OCI-LY1 (cell line): ENCODE results near the gene FAM131C.
A peak's percentile ranks its signal among the peaks of the same experiment; 100 is the strongest.

ENCODE experiments used
- H2AFZ ChIP-seq: fragments of 200-600 bp; sonication (generic), shearing (Covaris generic); 2 replicates; pipeline ENCODE4 v1.6.0; 2014; ENCODE audit warnings: antibody characterized with exemption, mild to moderate bottlenecking, low read length
- H3F3A ChIP-seq: fragments of 200-600 bp; sonication (generic), shearing (Covaris generic); 2 replicates; pipeline ENCODE4 v1.6.0; 2014; ENCODE audit warnings: mild to moderate bottlenecking, antibody characterized with exemption, low read length, moderate library complexity; ENCODE audit not compliant: insufficient read depth
- H3K27ac ChIP-seq: fragments of 200-600 bp; sonication (generic); 2 replicates; pipeline ENCODE4 v1.5.1; 2014; ENCODE audit warnings: low read length, mixed run types, mild to moderate bottlenecking, low read depth; ENCODE audit not compliant: poor library complexity, severe bottlenecking
- H3K27me3 ChIP-seq: fragments of 200-600 bp; sonication (generic); 2 replicates; pipeline ENCODE4 v1.6.0; 2014; ENCODE audit warnings: antibody characterized with exemption, mild to moderate bottlenecking, low read length, moderate library complexity; ENCODE audit not compliant: insufficient read depth
- H3K36me3 ChIP-seq: fragments of 200-600 bp; sonication (generic); 2 replicates; pipeline ENCODE4 v1.6.1; 2014; ENCODE audit warnings: mild to moderate bottlenecking, antibody characterized with exemption, low read length, moderate library complexity, mixed read lengths; ENCODE audit not compliant: insufficient read depth
- H3K4me1 ChIP-seq: fragments of 200-600 bp; sonication (generic); 2 replicates; pipeline ENCODE4 v1.5.1; 2014; ENCODE audit warnings: mild to moderate bottlenecking, low read length, moderate library complexity; ENCODE audit not compliant: insufficient read depth, severe bottlenecking
- H3K4me2 ChIP-seq: fragments of 200-600 bp; sonication (generic), shearing (Covaris generic); 2 replicates; pipeline ENCODE4 v1.6.1; 2014; ENCODE audit warnings: low read length
- H3K4me3 ChIP-seq: fragments of 200-600 bp; sonication (generic); 2 replicates; pipeline ENCODE4 v1.5.1; 2014; ENCODE audit warnings: low read length, low read depth, mild to moderate bottlenecking, mixed read lengths; ENCODE audit not compliant: poor library complexity, severe bottlenecking
- H3K79me2 ChIP-seq: fragments of 200-600 bp; shearing (Covaris generic); 2 replicates; pipeline ENCODE4 v1.6.1; 2016; ENCODE audit warnings: mixed run types, low read length, mixed read lengths; ENCODE audit not compliant: insufficient read depth
- H3K9ac ChIP-seq: fragments of 200-600 bp; sonication (generic), shearing (Covaris generic); 2 replicates; pipeline ENCODE4 v1.6.1; 2014; ENCODE audit warnings: mild to moderate bottlenecking, low read length, mixed read lengths
- H3K9me2 ChIP-seq: fragments of 200-600 bp; sonication (generic), shearing (Covaris generic); 2 replicates; pipeline ENCODE4 v1.6.1; 2014; ENCODE audit warnings: low read depth, mild to moderate bottlenecking, low read length, mixed read lengths
- H3K9me3 ChIP-seq: fragments of 200-600 bp; shearing (Covaris generic); 2 replicates; pipeline ENCODE4 v1.6.1; 2014; ENCODE audit warnings: low read length, mixed read lengths
- H4K20me1 ChIP-seq: fragments of 200-600 bp; sonication (generic), shearing (Covaris generic); 2 replicates; pipeline ENCODE4 v1.6.0; 2016; ENCODE audit warnings: mild to moderate bottlenecking, low read length; ENCODE audit not compliant: insufficient read depth
- EZH2 ChIP-seq: fragments of 200-600 bp; sonication (generic), shearing (Covaris generic); IDR thresholded peaks from 2 replicates; pipeline ENCODE4 v1.8.0; 2017; ENCODE audit warnings: borderline replicate concordance, mixed run types, mild to moderate bottlenecking, antibody characterized with exemption, low read length, moderate library complexity, mixed read lengths
- TF ChIP-seq, protein P1 (sequence below): fragments of 200-600 bp; sonication (generic), shearing (Covaris generic); IDR thresholded peaks from 2 replicates; pipeline ENCODE4 v1.5.1; 2017; ENCODE audit warnings: mild to moderate bottlenecking, antibody characterized with exemption, low read length, moderate library complexity, mixed read lengths

Gene FAM131C

DNA sequence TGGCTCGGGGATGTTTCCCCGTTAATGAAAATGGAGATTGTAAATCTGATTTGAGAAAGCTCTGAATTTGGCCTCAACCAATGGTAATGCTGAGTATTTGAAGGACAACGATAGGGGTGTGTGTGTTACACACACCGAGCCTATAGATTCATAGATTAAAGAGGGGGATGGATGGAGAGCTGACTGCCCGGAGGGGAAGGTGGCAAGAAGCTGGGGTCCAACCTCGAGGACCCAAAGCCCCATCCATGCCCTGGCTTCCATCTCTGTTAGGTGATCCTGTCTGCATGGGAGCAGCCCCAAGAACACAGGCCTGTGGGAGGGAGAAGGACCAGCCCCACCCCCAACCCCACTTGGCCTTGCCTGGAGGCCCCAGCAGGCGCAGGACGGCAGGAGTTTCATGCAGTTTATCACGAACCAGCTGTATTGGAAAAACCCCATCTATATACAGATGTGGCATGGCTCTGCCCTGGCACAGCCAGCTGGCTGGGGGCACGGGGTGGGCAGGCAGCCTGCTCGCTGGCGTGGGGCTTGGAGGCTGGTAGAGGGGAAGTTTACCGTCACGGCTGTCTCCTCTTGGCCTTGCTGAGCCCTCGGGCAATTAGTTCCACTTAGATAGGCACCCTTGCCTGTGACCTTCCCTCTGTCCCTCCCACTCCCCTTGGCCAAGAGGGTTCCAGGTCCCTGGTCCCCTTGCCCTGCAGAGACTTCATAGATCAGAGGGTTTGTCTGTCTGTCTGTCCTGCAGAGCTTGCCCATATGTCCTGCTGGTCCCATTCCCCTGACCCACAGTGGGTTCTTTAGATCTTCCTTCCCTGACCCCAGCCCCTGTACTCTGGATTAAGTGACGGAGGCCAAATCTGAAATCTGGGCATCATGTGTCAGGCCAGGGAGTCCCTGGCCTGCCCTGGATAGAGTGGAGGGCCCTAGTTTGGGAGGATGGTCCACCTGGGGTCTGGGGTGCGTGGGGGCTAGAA, 58.7 kb downstream of the FAM131C start:
- Histone ChIP-seq H3K4me2 (peak overlapping the region; percentile 33), H4K20me1 (no peaks in the 10 kb centered on the region), H3K9me2 (no peaks in the 10 kb centered on the region), H3K79me2 (no peaks in the 10 kb centered on the region), H3K4me3 (no peak overlapping the region), H3K9me3 (no peaks in the 10 kb centered on the region), H2AFZ (no peak overlapping the region), H3K9ac (no peak overlapping the region; the same call in 1 of the 2 replicates), H3F3A (no peaks in the 10 kb centered on the region), H3K36me3 (no peaks in the 10 kb centered on the region), H3K4me1 (peaks cover 24% of the 10 kb centered on the region), H3K27ac (no peak overlapping the region), H3K27me3 (peaks cover under 1% of the 10 kb centered on the region; the same call in 1 of the 2 replicates)
- no peak for TF ChIP-seq EZH2
- TF ChIP-seq, protein P1, sequence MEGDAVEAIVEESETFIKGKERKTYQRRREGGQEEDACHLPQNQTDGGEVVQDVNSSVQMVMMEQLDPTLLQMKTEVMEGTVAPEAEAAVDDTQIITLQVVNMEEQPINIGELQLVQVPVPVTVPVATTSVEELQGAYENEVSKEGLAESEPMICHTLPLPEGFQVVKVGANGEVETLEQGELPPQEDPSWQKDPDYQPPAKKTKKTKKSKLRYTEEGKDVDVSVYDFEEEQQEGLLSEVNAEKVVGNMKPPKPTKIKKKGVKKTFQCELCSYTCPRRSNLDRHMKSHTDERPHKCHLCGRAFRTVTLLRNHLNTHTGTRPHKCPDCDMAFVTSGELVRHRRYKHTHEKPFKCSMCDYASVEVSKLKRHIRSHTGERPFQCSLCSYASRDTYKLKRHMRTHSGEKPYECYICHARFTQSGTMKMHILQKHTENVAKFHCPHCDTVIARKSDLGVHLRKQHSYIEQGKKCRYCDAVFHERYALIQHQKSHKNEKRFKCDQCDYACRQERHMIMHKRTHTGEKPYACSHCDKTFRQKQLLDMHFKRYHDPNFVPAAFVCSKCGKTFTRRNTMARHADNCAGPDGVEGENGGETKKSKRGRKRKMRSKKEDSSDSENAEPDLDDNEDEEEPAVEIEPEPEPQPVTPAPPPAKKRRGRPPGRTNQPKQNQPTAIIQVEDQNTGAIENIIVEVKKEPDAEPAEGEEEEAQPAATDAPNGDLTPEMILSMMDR, result no peak

DNA sequence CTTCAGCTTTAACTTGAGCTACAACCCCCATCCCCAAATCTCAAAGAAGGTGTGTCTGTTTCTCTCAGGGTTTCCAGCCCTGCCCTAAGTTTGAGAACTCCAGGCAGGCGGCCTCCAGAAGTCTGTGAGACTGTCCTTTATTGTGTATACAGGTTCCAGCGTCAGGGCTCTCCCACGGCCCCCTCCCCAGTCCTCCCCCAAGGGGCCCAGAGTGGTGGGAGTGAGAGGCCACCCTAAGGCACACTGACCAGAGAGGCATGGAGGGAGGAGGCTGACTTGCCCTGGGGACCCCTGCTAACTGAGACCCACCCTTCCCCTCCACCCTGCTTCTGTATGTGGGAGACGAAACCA, 59.6 kb downstream of the FAM131C start:
- Histone ChIP-seq H2AFZ (no peak overlapping the region), H3K36me3 (no peaks in the 10 kb centered on the region), H3K4me3 (no peak overlapping the region), H3K79me2 (no peaks in the 10 kb centered on the region), H4K20me1 (no peaks in the 10 kb centered on the region), H3K9me3 (no peaks in the 10 kb centered on the region), H3K4me1 (peaks cover 24% of the 10 kb centered on the region), H3F3A (no peaks in the 10 kb centered on the region), H3K4me2 (no peak overlapping the region), H3K9me2 (no peaks in the 10 kb centered on the region), H3K27me3 (no peaks in the 10 kb centered on the region; the same call in 1 of the 2 replicates), H3K27ac (no peak overlapping the region), H3K9ac (no peak overlapping the region)
- no peak for TF ChIP-seq EZH2
- TF ChIP-seq, protein P1, result no peak

DNA sequence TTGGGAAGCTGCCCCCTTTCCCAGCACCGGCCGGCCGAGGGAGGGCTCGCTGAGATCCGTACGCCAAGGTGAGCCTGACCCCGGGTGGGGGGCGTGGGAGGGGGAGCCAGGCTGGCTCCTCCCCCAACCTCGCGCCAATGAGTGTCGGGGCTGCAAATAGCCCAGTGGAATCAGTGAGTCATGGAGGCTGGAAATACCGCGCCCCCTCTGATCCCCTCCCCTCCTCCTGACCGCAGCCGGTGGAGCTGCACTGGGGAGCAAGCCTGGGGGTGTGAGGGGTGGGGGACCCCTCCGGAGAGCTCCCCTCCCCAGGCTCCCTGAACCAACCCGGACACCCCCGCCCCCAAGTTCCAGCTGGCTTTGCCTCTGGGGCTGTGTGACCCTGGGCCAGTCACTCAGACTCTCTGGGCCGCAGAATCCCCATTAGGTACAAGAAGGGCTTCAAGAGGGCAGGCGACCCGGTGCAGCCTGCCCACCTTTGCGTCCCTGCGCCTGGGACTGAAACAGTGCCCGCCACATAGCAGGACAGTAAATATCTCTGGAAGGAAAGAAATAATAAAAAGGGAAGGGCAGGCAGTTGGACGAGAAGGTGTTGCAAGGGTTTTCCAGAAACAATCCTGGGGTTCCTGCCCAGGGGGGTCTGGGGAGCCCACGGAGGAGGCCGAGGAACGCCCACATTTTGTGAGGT, 60.1 kb downstream of the FAM131C start:
- Histone ChIP-seq H3F3A (no peaks in the 10 kb centered on the region), H3K36me3 (no peaks in the 10 kb centered on the region), H3K4me2 (peak overlapping the region; percentile 61), H3K27me3 (no peaks in the 10 kb centered on the region; the same call in 1 of the 2 replicates), H3K9me3 (no peaks in the 10 kb centered on the region), H3K9me2 (no peaks in the 10 kb centered on the region), H3K4me3 (peak overlapping the region; percentile 42), H3K9ac (peak overlapping the region; percentile 28; the same call in 1 of the 2 replicates), H3K4me1 (peaks cover 24% of the 10 kb centered on the region), H4K20me1 (no peaks in the 10 kb centered on the region), H2AFZ (no peak overlapping the region), H3K27ac (no peak overlapping the region), H3K79me2 (no peaks in the 10 kb centered on the region)
- no peak for TF ChIP-seq EZH2
- TF ChIP-seq, protein P1, result no peak
